WTC11 (cell line): ENCODE data around the gene RNF44. TPM values are rescaled to one million over a fixed set of nuclear protein-coding genes. Genes with fewer than 3 reads are reported as not detected.
"Not testable (repeated sequence)": the region's sequence is repeated elsewhere in the genome, so short reads cannot be mapped to it uniquely, and the experiment has no call there.

Experiments
- ATAC-seq: fragments of 200-7000 bp; cut with Tn5 transposase; 2 replicates; pipeline ENCODE4 v1.10.0; 2021; ENCODE audit warnings: mild to moderate bottlenecking, moderate library complexity
- CTCF ChIA-PET: fragments of 300-600 bp; sonication (Branson Sonifier 250); formaldehyde crosslinking; loops from one replicate; lab custom pipeline; 2021; ENCODE audit warnings: antibody characterized with exemption; lab: Charles Lee
- POLR2A ChIA-PET: fragments of 350-600 bp; sonication (Branson Sonifier 250); formaldehyde crosslinking; loops from one replicate; lab custom pipeline; 2021; ENCODE audit warnings: antibody characterized with exemption; lab: Charles Lee
- DNase-seq: peaks from one replicate; pipeline ENCODE4 v3.0.0; 2021; ENCODE audit warnings: low spot score
- H3K27ac Mint-ChIP-seq: 2 replicates; pipeline ENCODE4 v1.8.0; 2021; ENCODE audit warnings: mixed read lengths
- H3K27me3 Mint-ChIP-seq: 2 replicates; pipeline ENCODE4 v1.8.0; 2021; ENCODE audit warnings: low read depth, mild to moderate bottlenecking, moderate library complexity, mixed read lengths
- H3K36me3 Mint-ChIP-seq: 2 replicates; pipeline ENCODE4 v1.8.0; 2021; ENCODE audit warnings: mixed read lengths
- H3K4me1 Mint-ChIP-seq: 2 replicates; pipeline ENCODE4 v1.8.0; 2022; ENCODE audit warnings: mixed read lengths
- H3K4me3 Mint-ChIP-seq: 2 replicates; pipeline ENCODE4 v1.8.0; 2021; ENCODE audit warnings: mild to moderate bottlenecking, moderate library complexity, mixed read lengths
- H3K9me3 Mint-ChIP-seq: 2 replicates; pipeline ENCODE4 v1.8.0; 2021; ENCODE audit warnings: mixed read lengths
- ARID4B ChIP-seq: sonication (generic); formaldehyde crosslinking; IDR thresholded peaks from 2 replicates; pipeline ENCODE4 v1.8.0; 2023; ENCODE audit warnings: missing genetic modification reagents, mild to moderate bottlenecking, borderline replicate concordance
- CREM ChIP-seq: sonication (generic); formaldehyde crosslinking; IDR thresholded peaks from 2 replicates; pipeline ENCODE4 v1.8.1; 2022; ENCODE audit warnings: mild to moderate bottlenecking, missing genetic modification reagents, moderate library complexity
- E2F4 ChIP-seq: sonication (generic); formaldehyde crosslinking; IDR thresholded peaks from 2 replicates; pipeline ENCODE4 v1.8.1; 2022; ENCODE audit warnings: low read depth, mild to moderate bottlenecking, moderate library complexity, missing genetic modification reagents, borderline replicate concordance
- ELF4 ChIP-seq: sonication (generic); formaldehyde crosslinking; IDR thresholded peaks from 2 replicates; pipeline ENCODE4 v1.8.1; 2022; ENCODE audit warnings: low read depth, mild to moderate bottlenecking, moderate library complexity, missing genetic modification reagents
- ESRRA ChIP-seq: sonication (generic); formaldehyde crosslinking; IDR thresholded peaks from 2 replicates; pipeline ENCODE4 v1.8.1; 2022; ENCODE audit warnings: mild to moderate bottlenecking, missing genetic modification reagents, borderline replicate concordance
- FOXJ3 ChIP-seq: sonication (generic); formaldehyde crosslinking; IDR thresholded peaks from 2 replicates; pipeline ENCODE4 v1.9.0; 2021; ENCODE audit warnings: missing genetic modification reagents, mild to moderate bottlenecking, borderline replicate concordance
- JAZF1 ChIP-seq: fragments of 250-450 bp; sonication (Bioruptor Pico); IDR thresholded peaks from 2 replicates; pipeline ENCODE4 v1.9.0; 2021; ENCODE audit warnings: moderate library complexity, mild to moderate bottlenecking, inconsistent platforms
- PREB ChIP-seq: sonication (generic); formaldehyde crosslinking; IDR thresholded peaks from 2 replicates; pipeline ENCODE4 v1.8.1; 2022; ENCODE audit warnings: mild to moderate bottlenecking, missing genetic modification reagents, moderate library complexity, borderline replicate concordance
- SMAD4 ChIP-seq: sonication (generic); formaldehyde crosslinking; IDR thresholded peaks from 2 replicates; pipeline ENCODE4 v1.8.0; 2022; ENCODE audit warnings: mild to moderate bottlenecking, missing genetic modification reagents
- STAT6 ChIP-seq: sonication (generic); formaldehyde crosslinking; conservative IDR thresholded peaks from 2 replicates; pipeline ENCODE4 v1.8.1; 2023; ENCODE audit warnings: mild to moderate bottlenecking, low read depth, missing genetic modification reagents, moderate library complexity
- USF1 ChIP-seq: sonication (generic); formaldehyde crosslinking; IDR thresholded peaks from 2 replicates; pipeline ENCODE4 v1.8.0; 2022; ENCODE audit warnings: mild to moderate bottlenecking, missing genetic modification reagents
- ZBTB43 ChIP-seq: sonication (generic); formaldehyde crosslinking; IDR thresholded peaks from 2 replicates; pipeline ENCODE4 v1.8.1; 2023; ENCODE audit warnings: mild to moderate bottlenecking, missing genetic modification reagents
- ZNF671 ChIP-seq: fragments of 250-450 bp; sonication (Bioruptor Pico); IDR thresholded peaks from 2 replicates; pipeline ENCODE4 v1.8.0; 2021; ENCODE audit warnings: mild to moderate bottlenecking
- total RNA-seq: library from RNA; stranded (reverse); gene quantifications from 3 replicates; pipeline ENCODE4 v1.2.3, GENCODE V29; 2021

Gene RNF44
- total RNA-seq, 1 experiment from 2014 or later = 233 TPM

- no peak for TF ChIP-seq ARID4B
- TF ChIP-seq ZNF671 (CRISPR knock-in tag) = no peak
- TF ChIP-seq FOXJ3 (CRISPR knock-in tag) = no peak
- no peak for TF ChIP-seq ELF4
- TF ChIP-seq USF1 (CRISPR knock-in tag) = no peak
- TF ChIP-seq STAT6 (CRISPR knock-in tag) = no peak
These were observed 16.3 kb upstream of the RNF44 start (continued) for GRCh38 chr5:176553260-176554085.

GRCh38 chr5:176552332-176552869 lies 15.2 kb upstream of the RNF44 start:
- H3K36me3 Mint-ChIP-seq = no peaks in the 10 kb centered on the region
- ATAC-seq (no peak), DNase-seq (no peak)
- H3K4me3 Mint-ChIP-seq = no peak overlapping the region
- H3K4me1 Mint-ChIP-seq = peaks cover 17% of the 10 kb centered on the region
- POLR2A ChIA-PET = no interaction called here
- H3K9me3 Mint-ChIP-seq = no peaks in the 10 kb centered on the region
- H3K27me3 Mint-ChIP-seq = no peaks in the 10 kb centered on the region; the same call in none of the 2 replicates
- no peak overlapping the region for H3K27ac Mint-ChIP-seq
- no peak for TF ChIP-seq USF1 (CRISPR knock-in tag)
- TF ChIP-seq SMAD4 = no peak
- TF ChIP-seq E2F4 = no peak
- TF ChIP-seq CREM (CRISPR knock-in tag) = no peak
- no peak for TF ChIP-seq JAZF1 (CRISPR knock-in tag)
- TF ChIP-seq ZBTB43 = no peak
- no peak for TF ChIP-seq ESRRA (CRISPR knock-in tag)
- no peak for TF ChIP-seq PREB
- CTCF ChIA-PET = interaction anchor here (1.1 kb wide), 1 partner anchor 26 kb away, joined by 5 read pairs; no protein-coding TSS in a partner anchor

GRCh38 chr5:176550937-176551336 lies 13.7 kb upstream of the RNF44 start:
- H3K36me3 Mint-ChIP-seq, H3K9me3 Mint-ChIP-seq, CTCF ChIA-PET, H3K27me3 Mint-ChIP-seq, ATAC-seq, H3K27ac Mint-ChIP-seq, POLR2A ChIA-PET, DNase-seq, H3K4me3 Mint-ChIP-seq: not testable (repeated sequence)
- peaks cover 17% of the 10 kb centered on the region for H3K4me1 Mint-ChIP-seq
